Lower leg skin (tissue), 3 donors: ENCODE results near the gene TNIP1.

Experiments
- CTCF ChIP-seq, 3 donors: fragments of 450-650 bp; IDR thresholded peaks; one replicate each; pipeline ENCODE4 v1.5.1; 2016; ENCODE audit warnings: antibody characterized with exemption in 3 of 3, mild to moderate bottlenecking in 3 of 3, moderate library complexity in 2 of 3
- POLR2A ChIP-seq, 2 donors: fragments of 450-650 bp; IDR thresholded peaks; one replicate each; pipeline ENCODE4 v1.6.1; 2016 to 2017; ENCODE audit warnings: antibody characterized with exemption in 2 of 2, mild to moderate bottlenecking in 1 of 2, moderate library complexity in 1 of 2

GRCh38 chr5:151067632-151068432 is 13.0 kb downstream of the TNIP1 start:
- TF ChIP-seq CTCF (IDR thresholded peaks at IDR 0.05) (no peak), POLR2A (IDR thresholded peaks at IDR 0.05) (no peak)
